CD14-positive monocyte (primary cell): Measurements from ENCODE around the gene PARP15. TPM values are rescaled to one million over a fixed set of nuclear protein-coding genes. Genes with fewer than 3 reads are reported as not detected.

Experiments
- DNase-seq, 3 donors: peaks; one replicate each; pipeline ENCODE4 v3.0.0-alpha.2; 2011 to 2022
- H2AFZ ChIP-seq: 2 replicates; pipeline ENCODE4 v1.6.0; 2012; ENCODE audit warnings: mild to moderate bottlenecking, low read depth, low read length, inconsistent platforms; ENCODE audit not compliant: insufficient read depth, poor library complexity, severe bottlenecking
- H3K27ac ChIP-seq, 2 donors: 1 replicate in 1 of 2; 2 replicates in 1 of 2; pipeline ENCODE4 v1.5.1; 2012 to 2013; ENCODE audit warnings: low read length in 2 of 2, control low read depth in 1 of 2, inconsistent platforms in 1 of 2, low read depth in 1 of 2, mild to moderate bottlenecking in 1 of 2
- H3K27me3 ChIP-seq, 2 donors: one replicate each; pipeline versions ENCODE4 v1.6.0 to v1.6.1; 2011 to 2013; ENCODE audit warnings: low read length in 2 of 2; ENCODE audit not compliant: control insufficient read depth in 2 of 2, insufficient read depth in 2 of 2
- H3K36me3 ChIP-seq, 2 donors: replicated peaks in 1 of 2; 1 replicate in 1 of 2; 2 replicates in 1 of 2; pipeline versions ENCODE4 v1.5.1 to v1.6.1; 2012 to 2013; ENCODE audit warnings: low read length in 2 of 2, control low read depth in 1 of 2, inconsistent platforms in 1 of 2, mild to moderate bottlenecking in 1 of 2; ENCODE audit not compliant: insufficient read depth in 2 of 2, control insufficient read depth in 1 of 2
- H3K4me1 ChIP-seq, 2 donors: 1 replicate in 1 of 2; 2 replicates in 1 of 2; pipeline versions ENCODE4 v1.5.1 to v1.6.1; 2012 to 2013; ENCODE audit warnings: low read length in 2 of 2, control low read depth in 1 of 2, inconsistent platforms in 1 of 2, mild to moderate bottlenecking in 1 of 2, moderate library complexity in 1 of 2; ENCODE audit not compliant: insufficient read depth in 2 of 2, control insufficient read depth in 1 of 2
- H3K4me2 ChIP-seq: replicated peaks from 2 replicates; pipeline ENCODE3; 2012; ENCODE audit warnings: low read length, moderate library complexity, mild to moderate bottlenecking; ENCODE audit not compliant: poor library complexity, severe bottlenecking; ENCODE audit errors: extremely low read depth
- H3K4me3 ChIP-seq, 3 experiments: fragments of 200-600 bp in 1 of 3; sonication (generic) in 1 of 3; replicated peaks in 1 of 3; 1 replicate in 2 of 3; 2 replicates in 1 of 3; pipeline ENCODE4 v1.5.1; 2011 to 2013; ENCODE audit warnings: low read length in 3 of 3, mild to moderate bottlenecking in 3 of 3, control low read depth in 2 of 3, low read depth in 2 of 3, inconsistent platforms in 1 of 3, moderate library complexity in 1 of 3
- H3K79me2 ChIP-seq: 2 replicates; pipeline ENCODE4 v1.6.0; 2012; ENCODE audit warnings: mild to moderate bottlenecking, control low read depth, inconsistent platforms, low read length, moderate library complexity; ENCODE audit not compliant: insufficient read depth
- H3K9ac ChIP-seq: 2 replicates; pipeline ENCODE4 v1.6.0; 2017; ENCODE audit warnings: low read length, mild to moderate bottlenecking; ENCODE audit not compliant: insufficient read depth, poor library complexity, severe bottlenecking
- H3K9me3 ChIP-seq, 2 donors: replicated peaks in 1 of 2; 1 replicate in 1 of 2; 2 replicates in 1 of 2; pipeline versions ENCODE4 v1.5.1 to v1.6.1; 2012 to 2013; ENCODE audit warnings: low read length in 2 of 2, control low read depth in 1 of 2; ENCODE audit not compliant: control insufficient read depth in 1 of 2, insufficient read depth in 1 of 2
- H4K20me1 ChIP-seq: 2 replicates; pipeline ENCODE4 v1.6.0; 2012; ENCODE audit warnings: mild to moderate bottlenecking, low read length, control low read depth, moderate library complexity; ENCODE audit not compliant: insufficient read depth
- H3K27ac Mint-ChIP-seq, 7 donors: one replicate each; pipeline ENCODE4 v1.8.0; 2020; ENCODE audit warnings: mild to moderate bottlenecking in 7 of 7, mixed read lengths in 7 of 7, moderate library complexity in 6 of 7, inconsistent platforms in 2 of 7
- H3K27me3 Mint-ChIP-seq, 3 donors: one replicate each; pipeline ENCODE4 v1.8.0; 2021 to 2022; ENCODE audit warnings: low read depth in 3 of 3, mild to moderate bottlenecking in 3 of 3, mixed read lengths in 3 of 3, moderate library complexity in 3 of 3, inconsistent platforms in 1 of 3
- H3K36me3 Mint-ChIP-seq, 2 donors: one replicate each; pipeline ENCODE4 v1.8.0; 2020; ENCODE audit warnings: mixed read lengths in 2 of 2, inconsistent platforms in 1 of 2, mild to moderate bottlenecking in 1 of 2
- H3K4me1 Mint-ChIP-seq: one replicate; pipeline ENCODE4 v1.8.0; 2020; ENCODE audit warnings: mild to moderate bottlenecking, mixed read lengths
- H3K4me3 Mint-ChIP-seq, 2 donors: one replicate each; pipeline ENCODE4 v1.8.0; 2020; ENCODE audit warnings: mild to moderate bottlenecking in 2 of 2, mixed read lengths in 2 of 2, moderate library complexity in 1 of 2
- H3K9me3 Mint-ChIP-seq, 7 donors: one replicate each; pipeline ENCODE4 v1.8.0; 2020 to 2022; ENCODE audit warnings: mixed read lengths in 7 of 7, mild to moderate bottlenecking in 6 of 7, moderate library complexity in 6 of 7, inconsistent platforms in 2 of 7
- CTCF ChIP-seq: fragments of 200-600 bp; IDR thresholded peaks from one replicate; pipeline ENCODE4 v1.8.0; 2022; ENCODE audit warnings: antibody characterized with exemption, mild to moderate bottlenecking
- WGBS: methylation state at CpG from one replicate; pipeline ENCODE4 v1.1.5; 2013; ENCODE audit warnings: missing lambda C conversion rate; ENCODE audit not compliant: insufficient coverage; 5-methylcytosine and 5-hydroxymethylcytosine counted together
- intact Hi-C, 2 donors: fragments of 100-400 bp; cut with micrococcal nuclease; formaldehyde crosslinking; loops; one replicate each; pipeline versions ENCODE4 v1.15.0 to v1.15.1; 2023
- polyA plus RNA-seq, 3 donors: library from polyadenylated mRNA; depleted of rRNA in 1 of 3; unstranded in 2 of 3; stranded (reverse) in 1 of 3; fragments of 300-500 nt in 2 of 3; fragments of >200 nt in 1 of 3; fragmentation: Illumina TruSeq in 2 of 3; gene quantifications; 1 replicate in 2 of 3; 2 replicates in 1 of 3; pipeline ENCODE4 v1.2.3, GENCODE V29; 2012 to 2021

The PARP15 gene
- polyA plus RNA-seq, 3 donors, result 0.23 to 4.4 (median 0.28) TPM

- peaks cover 38 to 47% of the 10 kb centered on the region in 2 donors for H3K36me3 ChIP-seq
- peak overlapping the region; percentile 98 to 99 (median 98) for H3K4me3 ChIP-seq
- no peak for TF ChIP-seq CTCF
- peaks cover 20 to 24% of the 10 kb centered on the region in 2 donors for H3K4me1 ChIP-seq
- H3K9ac ChIP-seq, result peak overlapping the region; percentile 95
- H3K27ac Mint-ChIP-seq, result peak overlapping the region; percentile 79 to 97 (median 93)
- H4K20me1 ChIP-seq, result peaks cover 18% of the 10 kb centered on the region
- H3K4me3 Mint-ChIP-seq, result peak overlapping the region; percentile 89 to 99
- peak overlapping the region; percentile 98 for H3K4me2 ChIP-seq
- peak overlapping the region; percentile 87 to 98 for H3K27ac ChIP-seq
- intact Hi-C loops, result loop anchor here in 1 of 2 donors (10.0 kb wide), 1 partner anchor 52 kb away; no protein-coding TSS in a partner anchor
- peak overlapping the region; percentile 100 for H2AFZ ChIP-seq
- no peaks in the 10 kb centered on the region for H3K9me3 Mint-ChIP-seq
- H3K9me3 ChIP-seq, result no peaks in the 10 kb centered on the region
- peaks cover 71% of the 10 kb centered on the region for H3K79me2 ChIP-seq
- H3K27me3 ChIP-seq, result no peaks in the 10 kb centered on the region
- H3K27me3 Mint-ChIP-seq, result peaks cover 0 to 2% (median 1%) of the 10 kb centered on the region in 3 donors
- peaks cover 57% of the 10 kb centered on the region for H3K4me1 Mint-ChIP-seq
- H3K36me3 Mint-ChIP-seq, result peaks cover 47% of the 10 kb centered on the region in 2 donors
- DNase-seq, result no peak
- 77% methylated on average over 4 of the region's 5 CpGs for WGBS
Observed at GRCh38 chr3:122562923-122563716, 14.3 kb upstream of the PARP15 start.

- Mint-ChIP-seq H3K27me3 (peaks cover 0 to 2% (median 1%) of the 10 kb centered on the region in 3 donors), H3K4me1 (peaks cover 58% of the 10 kb centered on the region), H3K27ac (peak overlapping the region; percentile 79 to 97 (median 93)), H3K4me3 (peak overlapping the region; percentile 89 to 99), H3K36me3 (peaks cover 46 to 49% of the 10 kb centered on the region in 2 donors), H3K9me3 (no peaks in the 10 kb centered on the region)
- Histone ChIP-seq H3K4me1 (peaks cover 20 to 24% of the 10 kb centered on the region in 2 donors), H3K4me3 (peak overlapping the region; percentile 98 to 99 (median 98)), H4K20me1 (peaks cover 21% of the 10 kb centered on the region), H3K4me2 (peak overlapping the region; percentile 98), H3K79me2 (peaks cover 71% of the 10 kb centered on the region), H3K9me3 (no peaks in the 10 kb centered on the region), H2AFZ (peak overlapping the region; percentile 100), H3K9ac (peak overlapping the region; percentile 95), H3K27ac (peak overlapping the region; percentile 87 to 98), H3K27me3 (no peaks in the 10 kb centered on the region), H3K36me3 (peaks cover 37 to 47% of the 10 kb centered on the region in 2 donors)
- 10% methylated on average over 2 of the region's 5 CpGs for WGBS
- DNase-seq, result peak in 1 of 3 donors; percentile 18
- TF ChIP-seq CTCF, result no peak
- intact Hi-C loops, result loop anchor here in 1 of 2 donors (2.0 to 10.0 kb wide), 2 partner anchors 51 to 115 kb away; no protein-coding TSS in a partner anchor
Observed at GRCh38 chr3:122563717-122564025, 13.8 kb upstream of the PARP15 start.
